ENCODE data around the gene TMEM63C. TPM values are rescaled to one million over a fixed set of nuclear protein-coding genes. Genes with fewer than 3 reads are reported as not detected.
A peak's percentile ranks its signal among the peaks of the same experiment; 100 is the strongest.

The TMEM63C gene
- total RNA-seq, 1 experiment from 2014 or later: 9.3 TPM

GRCh38 chr14:77139022-77139421 lies 42.6 kb upstream of the TMEM63C start:
- TF ChIP-seq, protein P1, sequence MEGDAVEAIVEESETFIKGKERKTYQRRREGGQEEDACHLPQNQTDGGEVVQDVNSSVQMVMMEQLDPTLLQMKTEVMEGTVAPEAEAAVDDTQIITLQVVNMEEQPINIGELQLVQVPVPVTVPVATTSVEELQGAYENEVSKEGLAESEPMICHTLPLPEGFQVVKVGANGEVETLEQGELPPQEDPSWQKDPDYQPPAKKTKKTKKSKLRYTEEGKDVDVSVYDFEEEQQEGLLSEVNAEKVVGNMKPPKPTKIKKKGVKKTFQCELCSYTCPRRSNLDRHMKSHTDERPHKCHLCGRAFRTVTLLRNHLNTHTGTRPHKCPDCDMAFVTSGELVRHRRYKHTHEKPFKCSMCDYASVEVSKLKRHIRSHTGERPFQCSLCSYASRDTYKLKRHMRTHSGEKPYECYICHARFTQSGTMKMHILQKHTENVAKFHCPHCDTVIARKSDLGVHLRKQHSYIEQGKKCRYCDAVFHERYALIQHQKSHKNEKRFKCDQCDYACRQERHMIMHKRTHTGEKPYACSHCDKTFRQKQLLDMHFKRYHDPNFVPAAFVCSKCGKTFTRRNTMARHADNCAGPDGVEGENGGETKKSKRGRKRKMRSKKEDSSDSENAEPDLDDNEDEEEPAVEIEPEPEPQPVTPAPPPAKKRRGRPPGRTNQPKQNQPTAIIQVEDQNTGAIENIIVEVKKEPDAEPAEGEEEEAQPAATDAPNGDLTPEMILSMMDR (IDR thresholded peaks at IDR 0.05; ENCODE audit: unreplicated experiment): no peak
- intact Hi-C loops (cut with micrococcal nuclease): no loop called here
- CTCF ChIA-PET: interaction anchor here (0.5 to 1.2 kb wide), 3 partner anchors 12 to 1232 kb away, joined by 3 to 4 read pairs (median 4); no protein-coding TSS in a partner anchor
- Mint-ChIP-seq H3K36me3 (ENCODE audit: insufficient read depth, unreplicated experiment) (no peaks in the 10 kb centered on the region), H3K4me1 (ENCODE audit: insufficient read depth, unreplicated experiment) (peaks cover under 1% of the 10 kb centered on the region), H3K27me3 (ENCODE audit: insufficient read depth, unreplicated experiment) (peaks cover 89% of the 10 kb centered on the region), H3K27ac (ENCODE audit: low read depth, unreplicated experiment) (no peak overlapping the region), H3K4me3 (ENCODE audit: unreplicated experiment) (no peak overlapping the region), H3K9me3 (ENCODE audit: unreplicated experiment) (no peaks in the 10 kb centered on the region)
- POLR2A ChIA-PET: no interaction called here
- no peak for DNase-seq (ENCODE audit: unreplicated experiment)
- BruUV-seq (replicated peaks): no TSS peak

- Mint-ChIP-seq H3K36me3 (ENCODE audit: insufficient read depth, unreplicated experiment) (no peaks in the 10 kb centered on the region), H3K27me3 (ENCODE audit: insufficient read depth, unreplicated experiment) (peaks cover 89% of the 10 kb centered on the region), H3K4me1 (ENCODE audit: insufficient read depth, unreplicated experiment) (no peaks in the 10 kb centered on the region), H3K27ac (ENCODE audit: low read depth, unreplicated experiment) (no peak overlapping the region), H3K4me3 (ENCODE audit: unreplicated experiment) (no peak overlapping the region), H3K9me3 (ENCODE audit: unreplicated experiment) (no peaks in the 10 kb centered on the region)
- peak; percentile 16 for DNase-seq (ENCODE audit: unreplicated experiment)
- ChIA-PET CTCF (interaction anchor here (0.5 to 1.2 kb wide), 2 partner anchors 11 to 116 kb away, joined by 3 to 4 read pairs; no protein-coding TSS in a partner anchor), POLR2A (interaction anchor here (1.4 kb wide), 1 partner anchor 10 kb away, joined by 3 read pairs; no protein-coding TSS in a partner anchor)
- BruUV-seq (replicated peaks): no TSS peak
- intact Hi-C loops (cut with micrococcal nuclease): no loop called here
- TF ChIP-seq, protein P1 (IDR thresholded peaks at IDR 0.05; ENCODE audit: unreplicated experiment): peak; percentile 51
Observed at GRCh38 chr14:77139540-77140358, 41.8 kb upstream of the TMEM63C start.

- intact Hi-C loops (cut with micrococcal nuclease): no loop called here
- POLR2A ChIA-PET: interaction anchor here (0.6 to 1.4 kb wide), 2 partner anchors 10 to 43 kb away, joined by 3 to 5 read pairs; no protein-coding TSS in a partner anchor
- H3K27me3 Mint-ChIP-seq (ENCODE audit: insufficient read depth, unreplicated experiment): peaks cover 89% of the 10 kb centered on the region
Observed at GRCh38 chr14:77140359-77141213, 41.0 kb upstream of the TMEM63C start.

More at GRCh38 chr14:77140359-77141213, 41.0 kb upstream of the TMEM63C start:
- no TSS peak for BruUV-seq (replicated peaks)
- H3K36me3 Mint-ChIP-seq (ENCODE audit: insufficient read depth, unreplicated experiment): no peaks in the 10 kb centered on the region
- DNase-seq (ENCODE audit: unreplicated experiment): no peak
- H3K4me3 Mint-ChIP-seq (ENCODE audit: unreplicated experiment): no peak overlapping the region
- CTCF ChIA-PET: interaction anchor here (0.6 kb wide), 1 partner anchor 46 kb away, joined by 3 read pairs; no protein-coding TSS in a partner anchor
- TF ChIP-seq, protein P1 (IDR thresholded peaks at IDR 0.05; ENCODE audit: unreplicated experiment): no peak
- no peak overlapping the region for H3K27ac Mint-ChIP-seq (ENCODE audit: low read depth, unreplicated experiment)
- no peaks in the 10 kb centered on the region for H3K4me1 Mint-ChIP-seq (ENCODE audit: insufficient read depth, unreplicated experiment)
- no peaks in the 10 kb centered on the region for H3K9me3 Mint-ChIP-seq (ENCODE audit: unreplicated experiment)
